HG03442 (cell line): ENCODE data around the gene PRR18.

ENCODE experiments used
- ATAC-seq: cut with Tn5 transposase; IDR thresholded peaks from one replicate; pipeline ENCODE4 v1.9.1; 2021; ENCODE audit warnings: mild to moderate bottlenecking, moderate library complexity; ENCODE audit not compliant: unreplicated experiment

The PRR18 gene

DNA sequence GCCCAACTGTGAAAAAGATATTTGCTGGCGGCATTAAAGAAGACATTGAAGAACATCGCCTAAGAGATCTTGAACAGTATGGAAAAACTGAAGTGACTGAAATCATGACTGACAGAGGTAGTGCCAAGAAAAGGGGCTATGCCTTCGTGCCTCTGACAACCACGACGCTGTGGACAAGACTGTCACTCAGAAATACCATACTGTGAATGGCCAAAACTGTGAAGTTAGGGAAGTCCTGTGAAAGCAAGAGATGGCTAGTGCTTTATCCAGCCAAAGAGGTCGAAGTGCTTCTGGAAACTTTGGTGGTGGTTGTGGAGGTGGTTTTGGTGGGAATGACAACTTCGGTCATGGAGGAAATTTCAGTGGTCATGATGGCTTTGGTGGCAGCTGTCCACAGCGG is 26.7 kb upstream of the PRR18 start:
- ATAC-seq, result no peak

DNA sequence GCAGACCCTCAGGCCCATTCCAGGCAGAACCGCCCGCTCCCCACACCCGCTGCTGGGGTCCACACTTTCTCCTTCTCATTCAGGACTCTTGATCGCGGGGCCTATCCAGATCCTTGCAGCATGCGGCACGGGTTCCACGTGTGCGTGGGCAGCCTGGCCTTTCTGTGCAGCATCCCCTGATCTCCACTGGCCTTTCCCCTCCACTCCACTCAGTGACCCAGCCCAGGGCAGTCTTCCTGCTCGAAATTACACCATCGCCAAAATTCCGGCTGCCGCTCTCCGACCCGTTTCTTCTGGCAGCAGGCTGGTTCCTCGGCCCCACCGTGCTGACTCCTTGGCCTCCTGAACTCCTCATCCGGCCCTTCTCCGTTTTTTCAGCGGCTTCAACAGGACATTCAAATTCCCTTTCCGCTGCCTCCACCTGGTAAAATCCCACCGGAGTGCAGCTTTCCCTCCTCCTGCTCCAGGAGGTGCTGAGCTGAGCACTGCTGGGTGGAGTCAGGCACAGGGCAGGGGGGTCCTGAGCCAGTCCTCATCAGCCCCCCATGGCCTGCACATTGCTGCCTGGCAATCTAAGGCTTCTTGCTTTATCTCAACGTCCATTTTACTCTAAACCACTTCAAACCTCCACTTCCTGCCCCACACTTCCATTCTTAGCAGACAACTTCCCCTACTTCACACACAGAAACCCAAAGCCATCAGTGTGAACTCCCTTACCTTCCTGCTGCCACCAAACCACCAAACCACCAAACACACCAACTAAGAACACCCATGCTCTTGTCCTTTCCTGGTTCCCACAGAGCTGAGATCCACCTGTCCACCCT is 25.2 kb upstream of the PRR18 start:
- ATAC-seq, result peak; percentile 59

DNA sequence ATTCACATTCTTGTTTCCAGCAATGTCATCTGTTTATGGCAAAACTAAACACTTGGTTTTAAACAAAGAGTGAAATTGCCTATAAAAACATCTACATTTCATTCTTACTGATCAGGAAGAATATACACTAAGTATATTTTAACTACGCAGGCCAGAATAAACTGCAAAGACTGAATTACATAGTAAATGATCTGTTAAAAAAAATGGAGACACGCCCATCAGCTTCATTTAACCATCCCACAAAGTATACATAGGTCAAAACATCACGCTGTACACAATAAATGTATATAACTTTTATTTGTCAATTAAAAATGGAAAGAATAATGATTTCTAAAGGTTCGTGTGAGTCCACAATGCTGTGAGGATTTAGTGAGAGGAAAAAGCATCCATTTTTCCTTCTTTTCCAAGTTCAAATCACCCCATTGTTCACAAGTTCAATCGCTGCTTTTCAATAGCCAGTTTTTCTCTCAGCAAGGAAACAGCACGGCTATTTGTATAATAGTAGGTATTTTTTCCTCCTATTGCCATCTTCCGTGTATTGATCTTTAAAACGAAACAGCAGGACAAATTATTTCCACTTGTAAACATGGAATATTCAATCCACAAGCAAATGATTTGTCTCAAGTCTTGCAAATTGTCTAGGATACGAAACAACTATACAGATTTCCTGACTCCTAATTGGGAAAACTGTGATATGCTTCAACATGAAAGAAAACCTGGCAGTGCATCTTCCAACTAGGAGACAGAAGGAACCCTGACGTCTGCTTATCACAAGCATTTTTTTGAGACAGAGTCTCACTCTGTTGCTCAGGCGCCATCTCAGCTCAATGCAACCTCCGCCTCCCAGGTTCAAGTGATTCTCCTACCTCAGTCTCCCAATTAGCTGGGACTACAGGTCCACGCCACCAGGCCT is 23.6 kb upstream of the PRR18 start:
- ATAC-seq, result no peak

DNA sequence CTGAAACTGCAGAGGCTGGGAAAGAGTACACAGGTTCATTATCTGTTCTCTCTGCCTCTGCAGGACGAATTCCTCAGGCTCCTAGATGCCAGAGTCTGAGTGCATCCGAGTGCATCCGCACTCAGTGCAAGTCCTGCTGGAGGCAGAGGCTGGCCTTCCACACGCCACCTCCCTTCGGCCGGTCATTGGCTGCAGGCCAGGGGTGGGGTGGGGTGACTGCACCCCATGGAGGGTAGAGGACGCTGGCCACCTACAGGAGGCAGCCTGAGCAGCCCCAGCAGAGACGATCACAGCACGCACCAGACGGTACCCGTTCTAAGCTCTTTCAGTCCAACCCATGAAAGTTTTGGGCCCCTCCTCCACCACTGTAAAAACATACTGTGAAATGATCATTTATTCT is 22.4 kb upstream of the PRR18 start:
- ATAC-seq, result no peak

DNA sequence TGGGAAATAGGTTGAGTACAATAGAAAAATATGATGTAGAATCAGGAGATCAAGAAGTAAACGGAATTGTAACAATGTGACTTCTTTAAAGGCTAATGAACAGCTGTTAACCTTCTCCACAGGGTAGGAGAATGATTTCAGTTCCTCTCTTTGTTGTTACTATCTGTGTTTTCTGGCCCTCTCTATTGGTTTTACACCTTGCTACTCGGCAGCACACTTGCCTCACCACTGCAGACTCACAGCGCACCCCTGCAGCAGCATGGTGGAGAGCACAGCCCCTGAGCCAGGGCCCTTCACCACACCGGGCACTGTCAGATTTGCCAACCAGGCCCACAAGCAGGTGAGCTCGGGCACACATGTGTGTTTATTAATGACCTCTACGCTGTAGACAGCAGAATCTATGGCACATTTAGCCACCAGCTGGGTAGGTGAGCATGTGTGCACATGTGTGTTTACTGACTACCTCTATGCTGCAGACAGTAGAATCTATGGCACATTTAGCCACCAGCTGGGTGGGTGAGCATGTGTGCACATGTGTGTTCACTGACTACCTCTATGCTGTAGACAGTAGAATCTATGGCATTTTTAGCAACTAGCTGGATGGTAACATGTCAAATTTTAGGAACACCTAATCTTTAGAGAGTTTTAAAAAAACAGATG is 17.3 kb upstream of the PRR18 start:
- peak; percentile 92 for ATAC-seq

DNA sequence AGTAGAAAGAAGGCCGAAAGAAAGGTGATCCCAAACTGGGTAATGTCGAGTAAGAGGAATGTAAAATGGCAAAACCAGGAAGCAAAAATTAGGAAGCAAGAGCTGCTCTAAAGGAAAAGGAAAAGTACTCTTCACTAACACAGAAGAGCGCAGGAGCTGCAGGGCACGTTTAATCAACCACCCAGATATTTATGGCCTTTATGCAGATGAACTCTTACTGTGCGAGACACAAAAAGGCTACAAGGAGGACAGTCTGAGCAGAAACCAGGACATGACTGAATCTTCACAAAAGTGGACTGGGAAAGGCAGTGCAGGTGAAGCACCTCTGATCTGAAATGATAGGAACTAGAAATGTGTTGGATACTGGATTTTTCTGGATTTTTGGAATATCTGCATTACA is 15.2 kb upstream of the PRR18 start:
- ATAC-seq, result no peak

DNA sequence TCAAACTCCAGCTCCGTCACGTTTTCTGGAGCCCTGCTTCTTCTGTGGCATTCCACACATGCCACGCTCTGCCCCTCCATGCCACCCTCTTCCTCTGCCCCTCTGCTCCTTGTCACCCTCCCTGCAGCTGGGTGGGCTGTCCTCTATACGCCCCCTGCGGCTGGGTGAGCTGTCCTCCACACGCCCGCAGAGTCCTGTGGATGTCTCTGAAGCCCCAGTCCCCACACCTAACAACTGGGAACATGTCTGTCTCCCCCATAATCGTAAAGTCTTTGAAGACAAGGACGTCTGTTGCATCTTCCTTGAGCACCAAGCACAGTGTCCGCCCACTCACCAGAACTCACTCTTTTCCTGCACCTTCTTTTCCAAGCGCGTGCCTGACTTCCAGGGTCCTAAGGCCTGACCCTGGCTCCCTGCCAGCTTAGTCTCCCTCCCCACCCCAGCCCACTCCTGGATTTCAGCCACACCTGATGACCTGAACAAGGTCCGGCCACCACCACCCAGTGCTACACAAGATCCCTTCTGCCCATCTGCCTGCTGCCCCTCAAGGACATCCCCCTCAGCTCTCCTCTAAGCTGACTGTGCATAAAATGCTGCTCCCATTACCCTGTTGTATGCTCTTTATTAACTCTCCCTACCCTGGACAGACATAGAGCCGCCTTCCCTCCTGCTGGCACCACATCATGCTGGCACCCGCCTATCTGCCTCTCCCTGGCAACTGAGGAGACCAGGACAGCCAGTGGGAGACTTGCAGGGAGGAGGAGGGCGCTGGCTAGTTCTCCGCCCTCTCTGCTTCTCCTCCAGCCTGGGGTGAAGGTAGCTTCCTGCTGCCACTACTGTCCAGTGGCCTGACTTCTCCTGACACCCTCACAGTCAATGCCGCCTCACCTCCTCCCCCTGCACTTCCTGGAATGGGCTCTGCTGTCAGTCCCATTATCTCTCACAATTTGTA is 10.7 kb upstream of the PRR18 start:
- ATAC-seq, result no peak

DNA sequence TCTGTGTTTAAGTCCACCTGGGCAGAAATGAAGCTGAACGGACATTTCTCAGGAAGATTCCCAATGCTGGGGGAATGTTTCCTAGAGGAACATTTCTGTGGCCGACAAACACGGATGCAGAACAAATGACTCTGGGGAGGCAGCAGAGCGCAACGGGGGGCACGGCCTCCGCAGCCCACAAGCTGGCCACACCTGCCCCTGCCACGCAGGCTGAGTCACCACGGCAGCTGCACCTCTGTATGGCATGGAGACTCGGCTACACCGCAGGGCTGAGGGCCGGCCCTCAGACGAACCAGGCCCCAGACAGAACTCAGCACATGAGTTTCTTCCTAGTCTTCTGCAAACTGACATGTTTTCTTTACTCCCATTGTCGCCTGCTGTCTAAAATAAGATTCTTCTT is 10.0 kb upstream of the PRR18 start:
- no peak for ATAC-seq

DNA sequence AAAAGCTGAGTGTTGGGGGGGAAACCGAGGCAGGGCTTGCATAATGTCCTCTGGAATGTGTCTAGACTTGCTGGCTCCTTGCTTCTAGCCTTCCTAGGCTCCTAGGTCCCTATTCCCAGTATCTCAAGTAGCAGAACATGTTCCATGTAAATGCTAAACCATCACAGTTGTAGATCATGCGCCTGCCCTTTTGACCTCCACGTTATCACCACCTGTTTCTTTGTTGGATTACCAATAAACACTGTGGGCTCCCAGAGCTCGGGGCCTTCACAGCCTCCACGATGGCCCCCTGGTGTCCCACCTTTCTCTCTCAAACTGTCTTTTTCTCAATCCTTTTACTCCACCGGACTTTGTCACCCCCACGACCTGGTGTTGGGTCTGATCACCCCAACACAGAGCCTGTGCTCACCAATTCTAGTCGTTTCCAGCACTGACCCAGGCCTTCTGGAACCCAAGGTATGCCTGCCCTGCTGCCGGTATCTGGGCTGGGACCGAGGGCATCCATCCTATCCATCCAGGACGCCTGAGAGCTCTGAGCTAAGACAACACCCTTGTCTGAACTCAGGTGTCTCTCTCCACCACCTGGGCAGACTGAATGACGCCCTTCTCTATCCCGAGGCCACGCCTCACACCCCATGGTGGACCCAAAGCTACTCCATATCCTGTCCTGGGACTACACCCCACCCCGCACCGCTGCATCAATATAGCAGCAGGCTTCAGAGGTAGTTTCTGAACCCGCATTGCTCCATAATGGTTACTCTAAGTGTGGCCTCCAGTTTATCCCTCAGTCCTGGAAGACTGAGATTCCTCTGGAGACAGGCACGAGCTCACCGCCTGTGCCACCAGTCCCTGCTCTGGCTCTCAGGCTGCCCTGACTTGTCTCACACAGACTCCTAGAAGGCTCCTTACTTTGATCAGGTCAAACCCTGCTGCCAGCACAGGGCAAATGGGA is 9.3 kb upstream of the PRR18 start:
- no peak for ATAC-seq

DNA sequence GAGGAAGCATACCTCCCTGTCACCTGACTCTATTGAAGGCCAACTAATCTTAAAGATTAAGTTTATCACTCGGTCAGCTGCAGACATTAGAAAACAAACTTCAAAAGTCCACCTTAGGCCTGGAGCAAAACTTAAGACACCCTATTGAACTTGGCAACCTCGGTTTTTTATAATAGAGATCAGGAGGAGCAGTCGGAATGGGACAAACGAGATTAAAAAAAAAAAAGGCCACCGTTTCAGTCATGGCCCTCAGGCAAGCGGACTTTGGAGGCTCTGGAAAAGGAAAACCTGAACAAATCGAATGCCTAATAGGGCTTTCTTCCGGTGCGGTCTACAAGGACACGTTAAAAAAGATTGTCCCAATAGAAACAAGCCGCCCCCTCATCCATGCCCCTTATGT is 7.2 kb upstream of the PRR18 start:
- no peak for ATAC-seq

DNA sequence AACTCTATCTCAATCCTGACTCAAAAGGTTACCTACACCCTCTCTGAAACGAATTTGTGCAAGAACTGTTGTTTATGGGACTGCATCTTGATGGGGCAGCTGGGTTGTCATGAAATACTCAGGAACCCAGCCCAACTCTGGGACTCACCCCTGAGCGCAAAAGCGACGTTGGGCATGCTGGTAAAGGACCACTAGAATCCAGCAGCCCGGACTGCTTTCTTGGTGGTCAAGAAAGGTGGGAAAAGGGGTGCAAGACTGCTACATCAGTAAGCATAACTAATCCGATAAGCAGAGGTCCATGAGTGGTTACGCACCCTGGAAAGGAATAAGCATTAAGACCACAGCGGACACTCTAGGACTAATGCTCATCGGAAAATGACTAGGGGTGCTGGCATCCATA is 6.3 kb upstream of the PRR18 start:
- no peak for ATAC-seq

DNA sequence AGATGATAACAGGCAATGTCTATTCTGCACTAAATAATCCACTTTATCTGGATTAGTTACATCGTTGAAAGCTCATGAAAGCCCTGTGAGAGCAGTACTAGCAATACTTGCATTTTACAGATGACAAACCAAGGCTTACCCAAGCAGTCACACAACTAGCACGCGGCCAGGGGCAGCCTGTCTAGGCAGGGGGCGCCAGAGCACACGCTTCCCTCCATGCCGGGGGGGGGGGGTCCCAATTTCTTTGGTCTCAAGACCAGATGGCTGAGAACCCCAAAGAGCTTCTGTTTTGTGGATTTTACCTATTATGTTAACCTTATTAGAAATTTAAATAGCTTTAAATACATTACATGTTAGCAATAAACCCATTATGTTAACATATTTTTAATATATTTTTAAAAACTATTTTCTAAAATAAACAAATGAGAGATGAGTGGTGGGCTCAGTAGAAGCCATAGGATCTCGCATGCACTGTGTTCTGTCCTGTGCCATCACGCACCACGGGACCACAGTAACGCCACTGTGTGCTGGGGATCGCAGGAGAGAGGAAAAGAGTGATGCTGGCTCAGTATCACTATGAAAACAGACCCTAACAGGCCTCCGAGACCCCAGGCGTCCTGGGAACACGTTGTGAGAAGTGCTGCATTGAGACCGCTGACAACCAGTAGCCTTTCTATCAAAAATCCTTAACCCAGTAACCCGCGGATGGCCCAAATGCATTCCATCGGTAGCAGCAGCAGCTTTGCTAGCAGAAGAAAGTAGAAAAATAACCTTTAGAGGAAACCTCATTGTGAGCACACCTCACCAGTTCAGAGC is 5.3 kb upstream of the PRR18 start:
- peak; percentile 66 for ATAC-seq

DNA sequence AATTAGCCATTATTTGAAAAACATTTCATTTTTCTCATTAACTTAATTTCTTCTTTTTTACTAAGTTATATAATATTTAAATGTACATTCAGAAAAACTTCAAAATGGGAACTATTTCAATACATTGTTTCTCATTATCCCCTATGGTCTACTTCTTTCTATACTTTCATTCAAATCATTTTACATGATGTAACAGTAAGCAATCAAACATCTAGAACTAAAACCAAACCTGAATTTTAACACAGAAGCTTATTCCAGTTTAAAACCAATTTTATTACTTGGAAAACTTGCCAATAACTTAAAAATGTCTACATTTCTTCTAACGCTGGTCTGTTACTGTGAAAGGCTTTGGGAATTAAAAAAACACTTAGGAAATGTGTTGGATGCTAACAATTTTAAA is 4.6 kb upstream of the PRR18 start:
- ATAC-seq, result no peak

DNA sequence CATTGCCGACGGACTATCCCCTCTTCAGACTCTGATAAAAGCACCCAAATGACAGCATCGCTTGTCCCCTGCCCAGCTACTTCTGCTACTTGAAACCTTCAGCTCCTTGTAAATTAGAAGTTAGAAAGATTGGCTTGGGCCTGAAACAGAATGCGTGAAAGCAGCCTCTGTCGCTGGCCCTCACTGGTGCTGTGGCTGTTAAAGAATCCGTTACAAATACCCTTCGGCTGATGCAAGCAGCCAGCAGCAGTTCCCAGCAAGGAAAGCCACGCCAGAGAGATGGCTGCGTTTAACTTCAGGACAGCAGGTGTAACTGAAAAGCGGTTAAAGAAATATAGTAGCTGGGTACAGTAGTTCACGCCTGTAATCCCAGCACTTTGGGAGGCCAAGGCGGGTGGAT is 2.4 kb upstream of the PRR18 start:
- ATAC-seq, result no peak

DNA sequence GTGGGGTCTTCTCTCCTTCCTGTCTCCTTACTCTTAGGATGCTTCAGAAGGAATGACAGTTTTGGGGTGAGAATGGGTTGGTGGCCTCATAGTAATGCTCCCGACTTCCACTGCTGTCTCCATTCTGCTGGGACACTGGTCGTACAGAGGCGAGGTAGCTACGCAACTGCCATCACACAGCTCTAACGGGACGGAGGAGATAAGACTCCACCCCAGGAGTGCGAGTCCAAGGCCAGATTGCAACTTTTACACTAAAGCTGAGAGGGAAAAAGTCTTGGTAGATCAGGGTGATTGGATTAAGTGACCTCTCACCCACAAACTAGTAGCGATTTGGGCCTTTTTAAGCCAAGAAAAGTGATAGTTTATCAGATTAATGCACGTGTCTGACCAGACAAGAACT is 1.8 kb upstream of the PRR18 start:
- no peak for ATAC-seq

DNA sequence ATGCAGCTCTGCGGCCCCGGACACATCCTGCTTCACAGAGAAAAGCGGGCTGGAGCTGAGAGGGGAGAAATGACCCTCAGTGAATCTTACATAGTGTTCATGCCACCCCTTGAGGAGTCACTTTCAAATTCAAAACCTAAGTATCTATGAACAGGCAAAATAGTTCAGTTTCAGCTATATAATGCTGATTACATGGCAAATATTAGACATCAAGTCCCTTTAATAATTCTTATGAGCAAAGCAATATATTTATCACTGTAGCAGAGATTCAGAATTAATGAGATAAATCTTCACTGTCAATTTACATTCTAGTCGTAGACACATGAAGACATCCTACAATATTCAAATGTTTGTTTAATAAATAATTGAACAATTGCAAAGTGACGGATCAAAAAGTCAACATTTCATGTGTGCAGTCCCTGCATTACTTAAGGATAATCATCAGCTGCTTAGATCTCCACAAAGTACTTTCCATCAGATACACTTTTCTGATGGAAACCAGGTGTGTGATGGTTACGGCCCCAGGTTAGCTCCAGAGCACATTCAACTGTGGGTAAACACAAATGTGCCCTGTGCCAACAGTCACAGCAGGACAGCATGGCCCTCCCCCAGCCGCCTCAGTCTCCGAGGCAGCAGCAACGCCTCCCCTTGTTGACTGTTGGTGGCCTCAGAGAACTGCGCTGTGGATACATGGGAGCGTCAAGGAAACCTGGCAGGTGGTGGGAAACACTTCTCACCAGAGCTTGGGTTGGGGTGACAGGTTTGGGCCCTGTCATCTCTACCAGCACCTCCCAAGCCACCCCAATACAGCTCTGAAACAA is 787 bp upstream of the PRR18 start:
- ATAC-seq, result no peak
